GM12801 (cell line): ENCODE measurements around the gene GOLGA8J.
"Not testable (repeated sequence)": the region's sequence is repeated elsewhere in the genome, so short reads cannot be mapped to it uniquely, and the experiment has no call there.

Source experiments
- TF ChIP-seq, protein P1 (sequence below): IDR thresholded peaks from one replicate; pipeline ENCODE4 v1.5.1; 2011; ENCODE audit warnings: control low read depth; ENCODE audit not compliant: insufficient read length; ENCODE audit errors: extremely low read depth

Gene GOLGA8J

GRCh38 chr15:30063835-30064546, 18.8 kb upstream of the GOLGA8J start:
- TF ChIP-seq, protein P1, sequence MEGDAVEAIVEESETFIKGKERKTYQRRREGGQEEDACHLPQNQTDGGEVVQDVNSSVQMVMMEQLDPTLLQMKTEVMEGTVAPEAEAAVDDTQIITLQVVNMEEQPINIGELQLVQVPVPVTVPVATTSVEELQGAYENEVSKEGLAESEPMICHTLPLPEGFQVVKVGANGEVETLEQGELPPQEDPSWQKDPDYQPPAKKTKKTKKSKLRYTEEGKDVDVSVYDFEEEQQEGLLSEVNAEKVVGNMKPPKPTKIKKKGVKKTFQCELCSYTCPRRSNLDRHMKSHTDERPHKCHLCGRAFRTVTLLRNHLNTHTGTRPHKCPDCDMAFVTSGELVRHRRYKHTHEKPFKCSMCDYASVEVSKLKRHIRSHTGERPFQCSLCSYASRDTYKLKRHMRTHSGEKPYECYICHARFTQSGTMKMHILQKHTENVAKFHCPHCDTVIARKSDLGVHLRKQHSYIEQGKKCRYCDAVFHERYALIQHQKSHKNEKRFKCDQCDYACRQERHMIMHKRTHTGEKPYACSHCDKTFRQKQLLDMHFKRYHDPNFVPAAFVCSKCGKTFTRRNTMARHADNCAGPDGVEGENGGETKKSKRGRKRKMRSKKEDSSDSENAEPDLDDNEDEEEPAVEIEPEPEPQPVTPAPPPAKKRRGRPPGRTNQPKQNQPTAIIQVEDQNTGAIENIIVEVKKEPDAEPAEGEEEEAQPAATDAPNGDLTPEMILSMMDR = no peak

- TF ChIP-seq, protein P1 = no peak
Observed at GRCh38 chr15:30065025-30065801, 17.5 kb upstream of the GOLGA8J start.

DNA sequence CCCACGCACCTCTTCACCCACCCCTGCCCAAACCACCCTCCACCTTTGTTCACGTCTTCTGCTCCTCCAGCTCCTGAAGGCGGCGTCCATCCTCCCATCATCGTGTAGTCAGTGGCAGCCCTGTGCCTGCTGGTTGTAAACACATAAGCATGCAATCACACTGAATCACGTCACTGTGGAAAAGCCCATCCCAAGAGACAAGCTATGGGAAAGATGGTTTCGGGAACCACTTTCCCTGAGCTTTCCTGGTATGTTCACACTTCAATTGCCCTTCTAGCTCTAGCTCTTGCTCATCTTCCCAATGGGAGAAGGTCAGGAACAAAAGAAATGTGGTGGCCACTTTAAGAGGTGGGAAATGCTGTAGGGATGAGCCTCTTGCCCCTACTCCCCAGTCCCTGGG, 14.4 kb upstream of the GOLGA8J start:
- TF ChIP-seq, protein P1 = no peak

DNA sequence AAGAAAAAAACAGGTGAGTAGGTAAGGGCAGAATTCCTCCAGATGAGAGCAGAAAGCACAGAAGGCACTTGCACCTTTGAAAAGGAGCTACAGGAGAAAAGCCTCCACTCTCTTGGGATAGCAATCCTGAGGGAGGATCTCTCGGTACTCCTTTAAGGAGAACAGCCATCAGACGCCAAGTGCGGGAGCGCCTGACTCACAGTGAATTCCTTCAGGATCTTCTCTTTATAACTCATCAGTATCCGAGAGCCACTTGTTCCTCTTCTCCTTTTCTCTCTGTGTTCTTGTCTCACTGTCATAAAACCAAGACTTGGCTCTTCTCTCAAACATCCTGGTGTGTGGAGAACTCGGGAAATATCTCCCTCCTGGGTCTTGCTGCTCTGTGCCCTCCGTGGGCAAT, 10.1 kb upstream of the GOLGA8J start:
- TF ChIP-seq, protein P1 = no peak

DNA sequence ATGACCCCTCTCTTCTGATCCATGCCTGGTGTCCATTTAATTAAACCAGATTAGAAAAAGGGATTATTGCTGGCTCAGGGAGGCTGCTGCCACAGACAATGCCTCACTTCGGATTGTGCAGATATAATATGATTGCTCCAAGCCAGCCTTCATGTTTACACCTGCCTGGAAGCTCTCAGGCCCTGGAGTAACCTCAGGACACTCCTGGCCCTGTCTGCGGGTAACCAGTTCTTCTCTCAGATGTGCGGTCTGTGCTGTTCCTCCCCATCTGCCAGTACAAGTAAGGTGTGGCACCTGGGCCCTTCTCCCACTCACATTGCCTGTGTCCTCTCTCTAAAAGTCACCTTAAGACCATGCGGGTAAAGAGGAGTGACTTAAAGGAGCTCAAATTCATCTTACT, 8.8 kb upstream of the GOLGA8J start:
- TF ChIP-seq, protein P1 = no peak

GRCh38 chr15:30134751-30135150, 52.0 kb downstream of the GOLGA8J start, which contains the start of gene GOLGA8T:
GOLGA8T (plus strand) TSS chr15:30135051; CDS start chr15:30135149, 98 bp downstream.
- TF ChIP-seq, protein P1 = not testable (repeated sequence)
